AG10803 (cell line): Measurements from ENCODE around the gene TRIM65.

ENCODE experiments used
- DNase-seq: peaks from one replicate; pipeline ENCODE4 v3.0.0; 2010; ENCODE audit warnings: low read depth
- H3K4me3 ChIP-seq: 2 replicates; pipeline ENCODE4 v1.5.1; 2011; ENCODE audit warnings: mild to moderate bottlenecking, low read length, control low read depth
- TF ChIP-seq, protein P1 (sequence below): conservative IDR thresholded peaks from 2 replicates; pipeline ENCODE4 v1.5.1; 2011; ENCODE audit warnings: mild to moderate bottlenecking, low read length, control low read depth, inconsistent platforms

Gene TRIM65

GRCh38 chr17:75925103-75925502 is 28.4 kb upstream of the TRIM65 start:
- TF ChIP-seq, protein P1, sequence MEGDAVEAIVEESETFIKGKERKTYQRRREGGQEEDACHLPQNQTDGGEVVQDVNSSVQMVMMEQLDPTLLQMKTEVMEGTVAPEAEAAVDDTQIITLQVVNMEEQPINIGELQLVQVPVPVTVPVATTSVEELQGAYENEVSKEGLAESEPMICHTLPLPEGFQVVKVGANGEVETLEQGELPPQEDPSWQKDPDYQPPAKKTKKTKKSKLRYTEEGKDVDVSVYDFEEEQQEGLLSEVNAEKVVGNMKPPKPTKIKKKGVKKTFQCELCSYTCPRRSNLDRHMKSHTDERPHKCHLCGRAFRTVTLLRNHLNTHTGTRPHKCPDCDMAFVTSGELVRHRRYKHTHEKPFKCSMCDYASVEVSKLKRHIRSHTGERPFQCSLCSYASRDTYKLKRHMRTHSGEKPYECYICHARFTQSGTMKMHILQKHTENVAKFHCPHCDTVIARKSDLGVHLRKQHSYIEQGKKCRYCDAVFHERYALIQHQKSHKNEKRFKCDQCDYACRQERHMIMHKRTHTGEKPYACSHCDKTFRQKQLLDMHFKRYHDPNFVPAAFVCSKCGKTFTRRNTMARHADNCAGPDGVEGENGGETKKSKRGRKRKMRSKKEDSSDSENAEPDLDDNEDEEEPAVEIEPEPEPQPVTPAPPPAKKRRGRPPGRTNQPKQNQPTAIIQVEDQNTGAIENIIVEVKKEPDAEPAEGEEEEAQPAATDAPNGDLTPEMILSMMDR, result no peak
- no peak overlapping the region for H3K4me3 ChIP-seq
- no peak for DNase-seq

DNA sequence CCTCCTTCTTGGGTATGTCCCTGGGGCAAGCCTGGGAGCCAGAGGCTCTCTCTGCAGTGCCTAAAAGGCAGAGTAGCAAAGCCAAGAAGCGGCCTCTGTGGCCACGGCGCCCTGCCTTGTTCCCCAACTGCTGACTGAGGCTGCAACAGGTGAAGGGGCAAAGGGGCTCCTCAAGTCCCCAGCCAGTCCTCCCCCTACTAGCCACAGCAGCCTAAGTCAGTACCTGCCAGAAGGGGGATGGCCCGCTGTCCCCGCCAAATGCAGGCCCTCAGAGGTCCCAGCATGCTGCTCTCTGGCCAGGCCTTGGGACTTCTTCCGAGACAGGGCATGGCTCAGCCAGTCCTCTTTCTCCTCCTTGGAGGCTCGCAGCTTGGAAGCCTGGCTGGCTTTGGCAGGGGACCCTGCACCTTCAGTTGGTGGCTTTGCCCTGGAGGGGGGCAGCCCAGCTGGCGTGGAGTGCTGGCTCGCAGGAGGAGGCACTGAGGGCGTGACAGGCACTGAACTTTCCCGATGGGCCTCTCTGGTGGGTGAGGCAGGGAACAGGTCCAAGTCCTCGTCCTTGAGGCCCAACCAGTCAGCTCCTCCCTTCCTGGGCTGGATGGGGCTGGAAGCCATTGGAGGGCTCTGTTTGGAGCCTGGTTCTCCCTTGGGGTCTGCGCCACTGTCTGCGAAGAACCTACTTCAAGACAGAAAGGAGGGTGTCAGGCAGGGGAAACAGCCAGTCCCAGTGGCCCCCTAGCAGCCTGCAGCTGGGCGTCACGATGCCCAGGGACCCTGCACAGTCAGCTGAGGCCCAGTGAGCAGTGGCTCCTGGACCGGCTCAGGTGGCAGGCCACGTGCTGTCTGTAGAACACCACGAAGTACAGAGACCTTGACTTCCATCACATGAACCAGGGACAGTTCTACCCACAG is 26.5 kb upstream of the TRIM65 start:
- DNase-seq, result no peak
- TF ChIP-seq, protein P1, result no peak

DNA sequence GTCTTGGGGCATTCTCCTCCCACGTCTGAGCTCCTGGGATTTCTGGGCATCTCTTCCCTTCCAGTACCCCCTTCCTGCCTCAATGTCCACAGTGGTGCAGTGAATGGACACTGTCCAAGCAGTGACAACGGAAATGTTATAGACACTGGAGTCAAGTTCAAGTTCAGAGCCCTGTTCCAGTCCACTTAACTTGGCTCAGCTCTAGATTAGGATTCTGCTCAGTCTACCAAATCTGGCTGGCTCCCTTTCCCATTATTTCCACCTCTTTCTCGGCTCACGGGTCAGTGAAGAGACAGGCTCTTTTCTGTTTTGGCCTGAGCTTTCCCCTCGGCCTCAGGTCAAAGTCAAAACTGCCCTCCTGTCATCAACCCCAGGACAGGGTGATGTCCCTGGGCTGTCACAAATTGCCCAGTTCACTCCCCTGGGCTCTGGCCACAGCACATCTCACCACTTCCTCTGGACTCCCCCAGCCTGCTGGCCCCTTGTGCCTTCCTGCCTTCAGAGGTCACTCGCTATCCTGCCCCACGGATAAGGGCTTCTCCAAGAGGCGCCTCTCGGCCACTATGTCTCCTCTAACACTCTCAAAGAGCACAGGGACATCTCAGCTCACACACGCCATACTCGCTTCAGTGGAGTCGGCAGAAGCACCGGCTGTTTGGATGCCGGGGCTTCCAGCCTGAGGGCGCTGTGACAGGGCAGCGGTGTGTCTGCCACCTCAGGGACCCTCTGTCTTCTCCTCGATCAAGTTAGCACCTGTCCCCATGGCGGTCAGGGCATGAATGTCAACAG is 25.6 kb upstream of the TRIM65 start:
- TF ChIP-seq, protein P1, result no peak
- DNase-seq, result no peak
- H3K4me3 ChIP-seq, result no peak overlapping the region

More for the DNA sequence above, 26.5 kb upstream of the TRIM65 start:
- H3K4me3 ChIP-seq, result no peak overlapping the region

DNA sequence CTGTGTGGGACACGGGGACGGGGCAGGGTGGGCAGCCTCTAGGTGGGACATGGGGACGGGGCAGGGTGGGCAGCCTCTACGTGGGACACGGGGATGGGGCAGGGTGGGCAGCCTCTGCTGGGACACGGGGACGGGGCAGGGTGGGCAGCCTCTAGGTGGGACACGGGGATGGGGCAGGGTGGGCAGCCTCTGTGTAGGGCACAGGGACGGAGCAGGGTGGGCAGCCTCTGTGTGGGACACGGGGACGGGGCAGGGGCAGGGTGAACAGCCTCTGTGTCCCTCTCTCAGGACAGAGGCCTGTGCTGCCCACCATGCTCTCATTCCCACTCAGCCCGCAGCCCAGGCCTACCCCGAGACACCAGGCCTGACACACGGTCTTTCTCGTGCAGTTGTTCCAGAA is 24.8 kb upstream of the TRIM65 start:
- H3K4me3 ChIP-seq, result no peak overlapping the region
- DNase-seq, result no peak
- TF ChIP-seq, protein P1, result no peak

- H3K4me3 ChIP-seq, result no peak overlapping the region
- DNase-seq, result no peak
- TF ChIP-seq, protein P1, result no peak
These were observed 23.4 kb upstream of the TRIM65 start for GRCh38 chr17:75920045-75920560.

DNA sequence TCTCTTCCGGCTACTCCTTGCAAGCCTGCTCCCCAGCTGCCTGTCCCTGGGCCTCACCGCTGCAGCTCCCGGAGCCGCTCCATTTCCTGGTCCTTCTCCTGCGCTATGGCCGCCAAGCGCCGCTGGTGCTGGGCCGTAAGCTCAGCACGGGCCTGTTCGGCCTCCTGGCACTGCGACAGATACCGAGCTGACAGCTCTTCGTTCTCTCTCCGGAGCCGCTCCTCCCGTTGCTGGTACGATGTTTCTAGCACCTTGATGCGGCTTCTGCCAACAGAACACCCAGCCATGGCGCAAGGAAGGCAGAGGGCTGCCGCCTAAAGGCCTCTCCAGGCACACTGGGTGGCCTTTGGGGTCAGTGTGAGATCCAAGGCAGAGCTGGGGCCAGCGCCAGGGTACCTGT is 22.9 kb upstream of the TRIM65 start:
- H3K4me3 ChIP-seq, result no peak overlapping the region
- DNase-seq, result no peak
- TF ChIP-seq, protein P1, result no peak
